DND-41 (cell line): ENCODE results near the gene SLC25A5.

Experiments used
- CTCF ChIP-seq: IDR thresholded peaks from 2 replicates; pipeline ENCODE4 v1.5.1; 2012; ENCODE audit warnings: borderline replicate concordance, low read length, moderate library complexity, mild to moderate bottlenecking; ENCODE audit not compliant: poor library complexity, severe bottlenecking; ENCODE audit errors: extremely low read depth
- EZH2 ChIP-seq: IDR thresholded peaks from 3 replicates; pipeline ENCODE4 v1.6.1; 2012; ENCODE audit warnings: borderline replicate concordance, low read depth, mild to moderate bottlenecking, moderate library complexity, low read length, inconsistent platforms; ENCODE audit not compliant: severe bottlenecking

GRCh38 chrX:119419898-119420297, 48.3 kb upstream of the SLC25A5 start:
- TF ChIP-seq CTCF: no peak
- no peak for TF ChIP-seq EZH2
